Stimulated activated CD8-positive, alpha-beta memory T cell treated with anti-CD3 and anti-CD28 coated beads, Interleukin-4, amount 100 ng/mL, for 1 hour (primary cell): Measurements from ENCODE around the gene KXD1.
"Not testable (repeated sequence)": the region's sequence is repeated elsewhere in the genome, so short reads cannot be mapped to it uniquely, and the experiment has no call there.

Source experiments
- DNase-seq, 2 donors: peaks; one replicate each; pipeline ENCODE4 v3.0.0-alpha.2; 2020; ENCODE audit warnings: low read depth in 2 of 2, low spot score in 1 of 2

KXD1 gene

DNA sequence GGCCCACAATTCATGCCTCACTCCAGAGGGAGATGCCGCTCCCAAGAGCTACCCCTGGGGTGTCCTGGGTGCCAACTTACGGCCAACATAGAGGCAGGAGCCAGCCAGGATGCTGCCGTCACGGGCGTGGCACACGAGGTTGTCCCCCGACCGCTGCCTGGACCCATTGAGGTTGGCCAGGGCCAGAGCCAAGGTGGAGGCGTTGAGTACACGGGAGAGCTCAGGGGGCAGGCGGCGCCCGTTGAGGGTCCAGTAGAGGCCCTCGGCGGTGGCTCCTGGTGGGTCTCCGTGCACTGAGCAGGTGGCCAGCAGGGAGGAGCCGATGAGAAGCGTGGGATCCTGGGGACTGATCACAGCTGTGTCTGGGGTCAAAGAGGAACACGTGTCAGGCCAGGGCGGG lies 41.8 kb downstream of the KXD1 start:
- no peak for DNase-seq

DNA sequence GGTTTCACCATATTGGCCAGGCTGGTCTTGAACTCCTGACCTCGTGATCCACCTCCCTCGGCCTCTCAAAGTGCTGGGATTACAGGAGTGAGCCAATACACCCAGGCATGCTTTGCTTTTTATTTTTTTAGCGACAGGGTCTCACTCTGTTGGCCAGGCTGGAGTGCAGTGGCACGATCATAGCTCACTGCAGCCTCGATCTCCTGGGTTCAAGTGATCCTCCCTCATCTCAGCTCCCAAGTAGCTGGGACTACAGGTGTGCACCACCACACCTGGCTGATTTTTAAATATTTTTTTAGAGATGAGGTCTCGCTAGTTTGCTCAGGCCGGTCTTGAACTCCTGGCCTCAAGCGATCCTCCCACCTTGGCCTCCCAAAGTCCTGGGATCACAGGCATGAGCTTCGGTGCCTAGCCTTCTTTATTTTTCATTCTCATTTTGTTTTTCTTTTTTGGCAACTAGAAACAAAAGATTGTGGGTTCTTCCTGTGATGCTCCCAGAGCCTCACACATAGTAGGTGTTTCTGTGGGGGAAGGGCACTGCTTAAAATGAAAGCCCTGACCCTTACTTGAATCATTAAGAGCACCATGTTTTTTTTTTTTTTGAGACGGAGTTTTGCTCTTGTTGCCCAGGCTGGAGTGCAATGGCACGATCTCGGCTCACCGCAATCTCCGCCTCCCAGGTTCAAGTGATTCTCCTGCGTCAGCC lies 43.2 kb downstream of the KXD1 start:
- DNase-seq = not testable (repeated sequence)

DNA sequence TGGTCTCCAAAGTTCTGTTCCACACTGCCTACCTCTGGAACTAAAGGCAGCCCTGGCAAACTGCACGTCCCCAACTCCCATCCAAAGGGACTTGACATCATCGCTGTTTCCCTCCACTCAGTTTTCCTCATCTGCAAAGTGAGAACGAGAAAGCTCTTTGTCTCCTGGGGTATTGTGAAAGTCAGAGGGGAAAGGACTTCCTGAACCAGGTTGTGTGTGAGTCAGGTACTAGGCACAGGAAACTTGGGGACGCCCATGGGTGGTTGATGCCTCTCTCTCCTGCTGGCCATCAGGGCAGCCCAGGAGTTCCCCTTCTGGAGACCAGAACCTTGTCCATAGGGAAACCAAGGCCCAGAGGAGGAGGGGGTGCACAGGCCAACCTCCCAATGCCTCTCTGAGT lies 44.2 kb downstream of the KXD1 start:
- no peak for DNase-seq

DNA sequence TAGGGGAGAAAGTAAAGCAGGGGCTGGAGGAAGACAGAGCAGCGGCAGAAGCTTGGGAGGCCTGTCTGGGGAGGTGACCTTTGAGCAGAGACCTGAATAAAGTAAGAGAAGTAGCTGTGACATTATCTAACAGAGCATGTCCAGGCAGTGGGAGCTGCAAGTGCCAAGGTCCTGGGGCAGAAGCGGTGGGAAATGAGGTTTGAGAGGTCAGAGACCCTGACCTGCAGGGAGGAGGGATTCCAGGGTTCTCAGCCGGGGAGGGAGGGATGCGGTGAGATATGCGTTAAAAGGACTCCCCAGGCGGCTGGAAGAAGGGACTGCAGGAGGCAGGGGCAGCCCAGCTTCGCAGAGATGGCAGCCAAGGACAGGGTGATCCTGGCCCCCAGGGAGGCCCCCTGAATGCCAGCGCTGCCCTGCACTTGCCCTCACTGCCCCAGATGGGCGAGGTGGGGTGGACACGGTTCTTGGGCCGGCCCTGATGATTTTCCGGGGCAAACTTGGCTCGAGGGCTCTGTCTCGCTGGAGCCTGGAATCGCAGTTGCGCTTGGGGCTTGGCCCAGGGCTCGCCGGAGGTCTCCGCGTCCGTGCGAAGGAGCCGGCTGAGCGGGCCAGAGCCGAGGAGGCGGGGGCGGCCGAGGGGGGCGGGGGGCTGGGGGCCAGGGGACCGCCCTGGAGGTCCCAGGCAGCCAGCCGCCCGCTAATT lies 45.7 kb downstream of the KXD1 start:
- no peak for DNase-seq

DNA sequence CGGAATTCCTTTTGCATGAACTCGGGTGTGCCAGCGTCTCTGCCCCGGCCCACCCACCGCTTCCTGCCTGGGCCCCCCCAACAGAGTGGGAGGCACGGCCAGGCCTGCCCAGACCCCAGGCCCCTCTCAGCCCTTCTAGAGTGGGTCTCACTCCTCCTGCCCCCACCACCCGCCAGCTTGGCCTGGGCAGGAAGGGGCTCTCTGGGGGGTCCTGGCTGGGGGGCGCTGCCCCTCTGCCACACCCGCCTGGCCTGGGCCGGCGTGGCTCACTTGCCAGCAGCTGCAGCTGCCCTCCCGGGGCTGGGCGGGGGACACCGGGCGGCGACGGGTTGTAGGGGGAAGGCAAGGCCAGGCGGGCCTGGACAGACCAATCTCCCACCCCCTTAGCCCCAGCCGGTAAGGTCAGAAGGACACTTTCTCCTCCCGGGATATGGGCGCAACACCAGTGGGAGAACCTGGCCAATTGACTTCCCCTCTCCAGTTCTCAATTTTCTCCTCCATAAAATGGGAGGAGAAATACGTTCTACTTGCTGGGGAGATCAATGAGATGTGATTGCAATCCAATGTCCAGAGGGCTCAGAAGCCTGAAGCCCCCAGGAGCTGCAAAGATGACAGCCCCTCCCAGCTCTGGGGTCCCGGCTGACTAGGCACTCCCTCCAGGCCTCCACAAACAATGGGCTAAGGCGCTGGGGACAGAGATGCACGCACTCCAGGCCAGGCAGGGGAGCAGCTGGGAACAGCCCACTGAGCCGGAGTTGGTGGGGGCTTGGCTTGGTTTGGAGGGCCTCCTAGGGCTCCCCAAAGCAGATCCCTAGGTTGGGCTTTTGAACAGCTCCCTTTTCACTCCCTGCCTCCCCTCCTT lies 46.5 kb downstream of the KXD1 start:
- DNase-seq = no peak

DNA sequence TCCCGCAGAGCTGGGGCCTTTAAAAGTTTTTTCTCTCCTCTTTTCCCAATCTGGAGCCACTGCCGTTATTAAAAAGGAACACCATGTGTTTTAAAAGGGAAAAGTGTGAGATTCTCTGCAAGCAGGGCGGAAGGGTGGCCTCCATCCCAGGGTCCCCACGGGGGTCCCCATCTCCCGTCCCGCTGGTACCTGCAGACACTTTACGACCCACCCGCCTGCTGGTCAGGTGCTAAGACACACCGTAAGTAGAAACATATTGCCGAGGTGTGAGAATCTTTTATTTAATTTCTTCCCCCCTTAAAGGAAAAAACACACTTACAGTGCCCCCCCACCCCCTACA lies 47.1 kb downstream of the KXD1 start:
- no peak for DNase-seq

DNA sequence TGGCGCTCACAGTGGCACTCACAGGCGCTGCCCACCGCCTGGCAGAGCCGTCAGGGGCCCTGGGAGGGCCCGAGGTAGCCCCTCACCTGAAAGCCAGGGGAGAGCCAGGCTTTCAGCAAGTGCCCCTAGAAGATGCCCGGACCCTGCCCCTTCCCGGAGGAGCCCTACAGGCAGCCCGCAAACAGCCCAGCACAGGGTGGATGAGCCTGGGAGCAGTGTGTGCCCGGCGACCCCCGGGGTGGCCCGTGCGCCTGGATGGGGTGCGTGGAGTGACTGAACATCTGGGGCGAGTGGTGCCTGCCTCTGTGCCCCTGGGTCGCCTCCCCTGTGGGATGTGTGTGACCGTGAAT lies 47.5 kb downstream of the KXD1 start:
- DNase-seq = no peak

DNA sequence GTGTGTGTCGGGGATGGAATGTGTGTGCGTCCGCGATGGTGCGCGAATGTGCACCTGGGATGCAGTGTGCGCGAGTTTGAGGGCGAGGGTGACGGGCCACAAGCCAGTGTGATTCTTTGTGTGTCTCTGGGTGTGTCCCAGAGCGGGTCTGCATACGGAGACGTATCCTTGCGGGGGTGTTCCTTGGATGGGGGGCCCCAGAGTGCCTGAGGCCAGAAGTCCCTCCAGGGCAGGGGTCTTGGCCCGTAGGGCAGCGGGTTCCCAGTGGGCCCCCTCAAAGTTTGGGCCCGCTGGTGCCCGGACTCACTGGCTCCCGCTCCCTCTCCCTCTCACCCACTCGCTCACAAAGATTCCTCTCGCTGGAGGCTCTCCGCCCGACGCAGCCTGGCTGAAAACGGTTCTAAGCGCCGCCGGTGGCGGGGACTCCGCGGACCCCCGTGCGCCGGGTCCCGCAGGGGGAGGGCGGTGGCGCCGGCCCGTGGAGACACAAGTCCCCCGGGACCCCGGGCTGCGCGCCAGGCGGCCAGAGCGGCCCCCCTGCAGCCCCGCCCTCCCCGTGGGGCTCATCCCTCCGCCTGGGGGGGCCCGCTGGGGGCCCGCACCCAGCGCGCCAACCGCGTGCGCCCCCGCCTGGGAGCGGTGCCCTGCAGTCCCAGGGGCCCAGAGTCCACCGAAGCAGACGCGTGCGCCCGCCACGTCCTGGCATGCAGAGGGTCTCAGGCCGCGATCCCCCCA lies 48.0 kb downstream of the KXD1 start:
- DNase-seq = no peak

DNA sequence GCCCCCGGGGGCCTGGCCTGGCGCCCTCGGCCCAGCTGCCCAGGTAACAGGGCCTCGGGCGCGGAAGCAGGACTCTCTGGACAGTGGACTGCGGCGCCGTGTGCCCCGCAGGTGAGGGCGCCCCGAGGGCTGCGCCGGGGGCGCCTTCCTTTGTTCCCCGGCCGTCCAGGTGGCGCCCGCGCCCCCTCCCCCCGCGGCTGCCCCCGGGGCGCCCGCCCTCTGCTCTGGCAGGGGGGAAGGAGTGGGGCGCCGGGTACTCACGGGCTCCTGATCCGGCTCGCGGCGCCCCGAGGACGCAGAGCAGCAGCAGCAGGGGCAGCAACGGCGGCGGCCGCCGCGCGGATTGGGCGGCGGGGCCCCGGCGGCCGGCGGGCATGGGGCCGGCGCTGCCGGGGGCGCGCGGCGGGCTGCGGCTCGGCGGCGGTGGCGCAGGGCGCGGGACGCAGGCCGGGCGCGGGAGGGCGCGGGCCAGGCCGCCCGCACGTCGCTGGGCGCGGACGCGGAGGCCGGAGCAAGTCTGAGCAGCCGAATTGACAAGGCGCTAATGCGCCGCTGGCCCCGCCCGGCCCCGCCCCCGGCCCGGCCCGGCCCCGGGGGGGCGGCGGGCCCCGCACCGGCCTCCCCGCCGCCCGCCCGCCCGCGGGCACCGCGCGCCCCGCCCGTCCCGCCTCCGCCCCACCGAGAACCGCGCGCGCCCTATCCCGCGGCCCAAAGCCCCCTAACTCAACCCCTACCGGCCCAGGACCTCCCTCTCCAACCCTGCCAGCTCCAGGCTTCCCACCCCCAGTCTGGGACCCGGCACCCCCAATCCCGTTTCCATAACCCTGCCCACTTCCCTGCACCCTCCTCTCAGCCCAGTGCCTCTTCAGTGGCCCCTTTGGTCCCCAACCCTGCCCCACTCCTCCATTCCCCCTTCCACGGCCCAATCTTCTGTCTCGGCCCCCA lies 48.9 kb downstream of the KXD1 start, which contains the start of gene CRLF1:
CRLF1 (minus strand) TSS at position 519 of the 945 bp plus-strand sequence; CDS start at position 376, 143 bp downstream.
- DNase-seq = no peak

DNA sequence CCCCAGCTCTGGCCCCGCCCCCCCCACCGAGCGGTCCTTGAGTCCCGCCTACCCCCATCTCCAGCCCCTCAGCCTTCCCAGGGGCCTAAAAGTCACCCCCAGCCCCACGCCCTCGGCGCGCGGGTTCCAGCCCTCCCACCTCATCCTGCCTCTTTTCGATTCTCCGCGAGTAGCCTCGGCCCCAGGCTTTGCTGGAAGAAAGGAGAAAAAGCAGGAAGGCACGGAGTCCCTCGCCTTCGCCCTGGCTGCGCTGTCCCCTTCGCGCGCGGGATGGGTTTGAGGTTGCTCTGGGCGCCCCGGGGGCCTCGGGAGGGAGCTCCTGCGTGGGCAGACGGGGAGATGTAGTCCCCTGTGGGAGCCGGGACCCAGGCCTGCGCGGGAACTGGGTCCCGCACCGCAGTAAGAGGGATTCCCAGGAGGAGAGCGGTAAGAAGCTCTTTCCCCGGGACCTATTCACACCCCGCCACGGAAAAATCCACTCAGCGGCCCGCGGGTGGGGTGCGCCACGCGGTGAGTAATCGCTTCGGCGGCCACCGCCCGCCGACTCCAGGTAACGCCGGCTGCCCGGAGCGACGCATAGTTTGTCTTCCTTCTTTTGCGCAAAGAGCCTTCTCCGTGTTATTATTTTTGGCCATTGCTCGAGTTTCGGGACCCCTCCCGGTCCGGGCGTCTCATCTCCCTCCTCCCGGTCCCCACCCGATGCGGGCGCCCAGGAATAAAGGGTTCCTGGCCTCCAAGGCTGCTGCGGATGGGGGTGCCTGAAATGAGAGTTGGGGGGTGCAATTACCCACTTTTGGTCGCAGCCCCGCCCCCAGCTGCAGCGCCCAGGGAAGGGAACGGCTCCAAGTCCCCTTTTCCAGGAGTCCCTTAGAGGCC lies 49.8 kb downstream of the KXD1 start:
- no peak for DNase-seq

DNA sequence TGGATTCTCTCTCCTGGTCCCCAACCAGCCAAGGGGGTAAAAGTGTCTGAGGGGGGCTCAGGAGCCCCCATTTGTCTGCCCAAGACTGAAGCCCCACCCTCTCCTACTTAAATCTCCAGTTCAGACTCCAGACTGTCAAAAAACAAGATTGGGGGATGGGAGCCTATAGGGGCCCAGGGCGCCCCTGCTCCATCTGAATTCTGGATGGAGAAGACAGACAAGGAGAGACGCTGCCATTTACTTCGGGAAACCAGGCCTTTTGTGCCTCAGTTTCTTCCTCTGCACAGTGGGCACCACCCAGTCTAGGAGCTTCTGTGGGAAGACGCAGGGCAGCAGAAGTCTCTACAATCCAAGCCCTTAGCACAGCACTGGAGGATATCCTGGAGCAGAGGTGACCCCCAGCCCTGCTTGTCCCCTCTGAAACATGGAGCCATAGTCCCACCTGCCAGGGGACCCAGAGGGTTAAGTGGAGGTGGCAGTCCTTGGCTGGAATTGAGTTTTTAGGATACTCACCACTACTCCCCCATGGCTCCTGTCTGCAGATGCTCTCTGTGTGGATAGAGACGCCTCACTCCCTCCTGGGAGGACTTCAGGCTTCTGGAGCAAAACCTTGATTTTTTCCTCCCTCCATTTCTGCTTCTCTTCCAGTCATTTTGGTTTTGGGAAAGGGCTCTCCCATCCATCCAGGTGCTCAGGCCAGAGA lies 50.6 kb downstream of the KXD1 start:
- no peak for DNase-seq

DNA sequence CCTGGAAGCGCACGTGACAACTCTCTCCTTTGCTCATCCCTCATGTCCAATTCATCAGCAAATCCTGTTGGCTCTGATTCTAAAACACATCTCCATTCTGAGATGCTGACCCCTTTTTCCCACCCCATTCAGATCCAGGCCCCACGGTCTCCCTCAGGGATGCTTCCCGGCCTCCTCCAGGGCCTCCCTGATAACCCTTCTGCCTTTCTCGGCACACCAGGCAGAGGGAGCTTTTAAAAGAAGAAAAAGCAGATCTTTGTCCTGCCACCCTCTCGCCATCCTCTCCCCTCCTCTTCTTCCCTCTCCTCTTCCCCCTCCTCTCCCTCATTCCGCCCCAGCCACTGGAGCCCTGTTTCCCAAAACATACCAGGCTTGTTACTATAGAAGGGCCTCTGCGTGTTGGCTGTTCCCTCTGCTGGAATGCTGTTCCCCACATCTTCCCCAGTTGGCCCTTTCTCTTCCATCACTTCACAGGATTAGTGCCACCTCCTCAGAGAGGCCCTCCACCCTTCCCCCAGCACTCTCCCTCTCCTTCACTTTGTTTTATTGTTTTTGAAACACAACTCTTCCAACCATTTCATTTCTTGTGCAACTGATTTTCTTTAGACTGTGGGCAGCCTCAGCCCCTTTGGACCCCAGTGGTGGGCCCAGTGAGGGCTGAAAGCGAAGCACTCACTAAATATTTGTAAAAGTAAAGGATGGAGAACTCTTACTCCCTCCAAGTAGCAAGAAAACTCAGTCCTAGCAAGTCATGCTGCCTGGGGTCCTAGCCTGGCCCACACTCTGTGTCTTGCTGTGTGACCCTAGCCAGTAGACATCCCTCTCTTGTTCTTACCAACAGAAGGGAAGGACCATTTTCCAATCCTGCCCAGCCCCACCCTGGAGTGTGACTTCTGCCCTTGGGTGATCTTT lies 51.4 kb downstream of the KXD1 start:
- no peak for DNase-seq

DNA sequence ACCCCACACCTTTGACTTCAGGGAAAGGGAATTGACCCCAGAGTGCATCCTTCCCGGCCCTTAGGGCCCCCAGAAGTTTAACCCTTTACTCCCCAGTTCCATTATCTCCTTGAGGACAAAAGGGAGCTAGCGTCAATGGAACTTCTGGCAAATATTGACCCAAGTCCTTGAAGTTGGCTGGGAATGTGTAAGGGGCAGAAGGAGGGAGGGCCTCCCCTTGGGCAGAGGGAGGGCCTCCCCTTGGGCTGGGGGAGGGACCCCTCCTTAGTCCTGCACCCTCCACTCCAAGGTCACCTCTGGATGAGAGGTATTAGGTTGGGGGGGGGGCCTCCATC lies 52.0 kb downstream of the KXD1 start:
- DNase-seq = no peak

DNA sequence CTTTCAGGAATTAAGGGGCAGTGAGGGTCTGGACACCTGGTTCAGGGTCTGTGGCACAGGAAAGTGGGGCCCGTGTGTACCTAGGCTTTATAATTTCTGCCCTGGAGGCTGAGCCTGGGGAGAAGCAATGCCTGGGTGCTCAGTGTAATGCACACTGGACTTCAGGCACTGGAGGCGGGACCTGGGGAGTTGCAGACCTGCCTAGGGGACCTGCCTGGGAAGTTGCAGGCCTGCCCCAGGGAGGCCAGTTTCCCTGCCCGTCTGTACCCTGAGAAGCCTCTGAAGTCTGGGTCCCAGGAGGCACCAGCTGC lies 52.5 kb downstream of the KXD1 start:
- no peak for DNase-seq

DNA sequence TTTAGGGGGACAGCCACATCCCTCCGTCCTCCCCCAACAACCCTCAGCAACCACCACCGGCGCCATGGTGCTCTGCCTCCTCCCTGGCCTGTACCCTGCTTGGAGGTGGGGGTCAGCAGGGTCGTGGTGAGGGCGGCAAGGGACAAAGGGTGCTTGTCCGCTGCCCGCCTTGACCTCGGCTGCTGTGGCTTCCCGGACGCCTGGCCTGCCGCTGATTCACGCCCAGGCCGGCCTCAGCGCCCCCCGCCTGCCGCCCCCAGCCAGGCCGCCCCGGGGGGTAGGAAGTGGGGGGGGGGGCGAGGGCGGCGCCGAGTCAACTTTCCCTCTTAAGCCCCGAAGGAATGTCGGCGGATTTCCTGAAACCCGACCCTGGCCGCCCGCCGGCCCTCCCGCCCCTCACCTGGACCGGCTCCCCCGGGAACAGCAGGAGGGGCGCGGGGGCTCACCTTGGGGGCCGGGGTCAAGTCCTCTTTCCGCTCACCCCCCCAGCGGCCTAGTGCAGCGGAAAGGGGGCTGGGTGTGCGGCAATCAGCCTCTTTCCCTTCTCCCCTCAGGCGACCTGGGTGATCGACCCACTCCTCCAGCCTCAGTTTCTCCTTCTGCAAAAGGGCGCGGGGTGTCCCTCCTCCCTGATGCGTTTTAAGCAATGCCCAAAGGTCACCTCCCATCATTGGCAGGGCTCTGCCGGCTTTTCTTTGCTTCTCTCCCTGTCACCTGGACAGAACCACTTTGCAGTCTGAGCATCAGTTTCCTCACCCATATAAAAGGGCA lies 53.1 kb downstream of the KXD1 start:
- no peak for DNase-seq

DNA sequence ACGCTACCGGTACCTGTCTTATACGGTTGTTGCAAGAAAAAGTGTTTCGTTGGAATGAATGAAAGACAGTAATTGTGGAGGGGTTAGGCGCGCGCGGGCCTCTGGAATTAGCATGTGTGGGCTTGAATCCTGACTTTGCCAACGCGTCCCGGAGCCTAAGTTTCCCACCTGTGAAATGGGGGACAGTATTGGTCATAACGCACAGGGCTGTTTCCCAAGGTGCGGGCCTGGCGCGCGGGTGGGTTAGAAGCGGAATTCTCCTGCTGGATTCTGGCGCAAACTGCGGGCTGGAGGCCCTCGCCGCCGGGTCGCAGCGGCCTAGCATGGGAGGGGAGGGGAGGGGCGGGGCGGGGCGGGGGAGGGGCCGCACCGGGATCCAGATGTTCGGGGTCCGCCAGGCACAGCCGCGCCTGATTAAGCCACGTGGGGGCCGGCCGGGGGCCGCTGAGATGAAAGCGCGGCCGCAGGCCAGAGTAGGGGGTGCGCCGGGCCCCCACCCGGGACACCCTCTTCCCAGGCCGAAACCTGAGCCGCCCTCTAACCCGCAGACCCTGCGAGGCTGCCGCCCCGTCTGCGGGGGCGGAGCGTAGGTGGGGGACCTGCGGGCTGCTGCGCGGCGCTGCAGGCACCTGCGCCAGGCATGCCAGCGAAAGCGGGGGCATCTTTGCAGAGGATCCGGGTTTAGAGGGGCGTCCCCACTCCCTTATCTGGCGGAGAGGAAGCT lies 53.8 kb downstream of the KXD1 start:
- no peak for DNase-seq
